Esophagus squamous epithelium (tissue), 5 donors: ENCODE measurements around the gene SEMA6D. TPM values are rescaled to one million over a fixed set of nuclear protein-coding genes. Genes with fewer than 3 reads are reported as not detected.

Experiments used
- DNase-seq: peaks from one replicate; lab custom pipeline; 2025; lab: John Stamatoyannopoulos, UW
- H3K27ac ChIP-seq, 4 donors: fragments of 200-600 bp; sonication (generic); one replicate each; pipeline ENCODE4 v1.5.1; 2016 to 2019; ENCODE audit warnings: mild to moderate bottlenecking in 1 of 4
- H3K27me3 ChIP-seq, 4 donors: fragments of 200-600 bp; sonication (generic); 1 replicate in 3 of 4; 2 replicates in 1 of 4; pipeline versions ENCODE4 v1.5.1 to v1.6.0; 2017 to 2021; ENCODE audit warnings: antibody characterized with exemption in 1 of 4
- H3K36me3 ChIP-seq, 3 donors: fragments of 200-600 bp; sonication (generic); one replicate each; pipeline ENCODE4 v1.5.1; 2016 to 2019
- H3K4me1 ChIP-seq, 3 donors: fragments of 200-600 bp; sonication (generic); one replicate each; pipeline ENCODE4 v1.5.1; 2017 to 2019
- H3K4me3 ChIP-seq, 4 donors: fragments of 200-600 bp; sonication (generic); 1 replicate in 3 of 4; 2 replicates in 1 of 4; pipeline ENCODE4 v1.5.1; 2016 to 2019; ENCODE audit warnings: mild to moderate bottlenecking in 2 of 4, moderate library complexity in 1 of 4
- H3K9me3 ChIP-seq, 3 donors: fragments of 200-600 bp; sonication (generic); one replicate each; pipeline ENCODE4 v1.5.1; 2016 to 2019
- POLR2A ChIP-seq, 4 donors: fragments of 450-650 bp; IDR thresholded peaks; one replicate each; pipeline ENCODE4 v1.6.1; 2017; ENCODE audit warnings: antibody characterized with exemption in 4 of 4, mild to moderate bottlenecking in 4 of 4, moderate library complexity in 3 of 4
- WGBS, 2 donors: methylation state at CpG; one replicate each; pipeline ENCODE4 v1.1.5; 2018; 5-methylcytosine and 5-hydroxymethylcytosine counted together
- intact Hi-C: fragments of 100-400 bp; cut with DNase I; formaldehyde crosslinking; loops from one replicate; pipeline ENCODE4 v1.15.0; 2022
- total RNA-seq, 4 donors: library from RNA; depleted of rRNA; stranded (reverse); fragments of >200 nt; gene quantifications; one replicate each; pipeline ENCODE4 v1.1.0, GENCODE V29; 2016
- TF ChIP-seq, protein P1 (sequence below), 6 experiments: fragments of 450-650 bp in 4 of 6; fragments of 200-600 bp in 2 of 6; sonication (generic) in 2 of 6; IDR thresholded peaks; one replicate each; pipeline ENCODE4 v1.5.1; 2016 to 2019; ENCODE audit warnings: antibody characterized with exemption in 6 of 6, mild to moderate bottlenecking in 4 of 6, moderate library complexity in 4 of 6
- donor health status: DM: yes; HTN: yes; CAD: no.

Gene SEMA6D
- total RNA-seq, 4 donors from 2014 or later: 0.40 to 4.0 (median 1.1) TPM

DNA sequence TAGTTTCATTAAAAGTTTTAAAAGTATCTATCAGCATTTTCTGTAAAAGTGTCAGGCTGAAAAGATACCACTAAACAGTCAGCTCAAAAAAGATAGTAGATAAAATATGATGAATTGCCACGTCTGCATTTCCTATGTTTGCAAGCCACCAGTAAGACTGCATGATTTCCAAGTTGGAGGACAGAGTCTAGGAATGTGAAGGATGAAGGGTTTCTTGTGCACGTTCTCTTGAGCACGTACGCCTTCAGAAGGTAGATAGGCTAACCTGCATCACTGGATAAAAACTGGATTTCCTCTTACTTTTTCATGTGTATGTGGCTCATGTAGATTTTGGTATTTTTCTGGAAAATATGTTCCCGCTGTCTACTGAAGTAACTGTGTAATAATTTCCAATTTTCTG lies 9.9 kb upstream of the SEMA6D start:
- no peak for DNase-seq
- no peaks in the 10 kb centered on the region for H3K4me1 ChIP-seq
- H3K27ac ChIP-seq: no peak overlapping the region
- no peaks in the 10 kb centered on the region for H3K27me3 ChIP-seq
- intact Hi-C loops: no loop called here
- 76 to 93% methylated on average over 5 of the region's 5 CpGs for WGBS, 2 donors
- H3K36me3 ChIP-seq: no peaks in the 10 kb centered on the region
- TF ChIP-seq POLR2A (IDR thresholded peaks at IDR 0.05): no peak
- TF ChIP-seq, protein P1, sequence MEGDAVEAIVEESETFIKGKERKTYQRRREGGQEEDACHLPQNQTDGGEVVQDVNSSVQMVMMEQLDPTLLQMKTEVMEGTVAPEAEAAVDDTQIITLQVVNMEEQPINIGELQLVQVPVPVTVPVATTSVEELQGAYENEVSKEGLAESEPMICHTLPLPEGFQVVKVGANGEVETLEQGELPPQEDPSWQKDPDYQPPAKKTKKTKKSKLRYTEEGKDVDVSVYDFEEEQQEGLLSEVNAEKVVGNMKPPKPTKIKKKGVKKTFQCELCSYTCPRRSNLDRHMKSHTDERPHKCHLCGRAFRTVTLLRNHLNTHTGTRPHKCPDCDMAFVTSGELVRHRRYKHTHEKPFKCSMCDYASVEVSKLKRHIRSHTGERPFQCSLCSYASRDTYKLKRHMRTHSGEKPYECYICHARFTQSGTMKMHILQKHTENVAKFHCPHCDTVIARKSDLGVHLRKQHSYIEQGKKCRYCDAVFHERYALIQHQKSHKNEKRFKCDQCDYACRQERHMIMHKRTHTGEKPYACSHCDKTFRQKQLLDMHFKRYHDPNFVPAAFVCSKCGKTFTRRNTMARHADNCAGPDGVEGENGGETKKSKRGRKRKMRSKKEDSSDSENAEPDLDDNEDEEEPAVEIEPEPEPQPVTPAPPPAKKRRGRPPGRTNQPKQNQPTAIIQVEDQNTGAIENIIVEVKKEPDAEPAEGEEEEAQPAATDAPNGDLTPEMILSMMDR (IDR thresholded peaks at IDR 0.05): no peak
- H3K9me3 ChIP-seq: no peaks in the 10 kb centered on the region
- H3K4me3 ChIP-seq: no peak overlapping the region

DNA sequence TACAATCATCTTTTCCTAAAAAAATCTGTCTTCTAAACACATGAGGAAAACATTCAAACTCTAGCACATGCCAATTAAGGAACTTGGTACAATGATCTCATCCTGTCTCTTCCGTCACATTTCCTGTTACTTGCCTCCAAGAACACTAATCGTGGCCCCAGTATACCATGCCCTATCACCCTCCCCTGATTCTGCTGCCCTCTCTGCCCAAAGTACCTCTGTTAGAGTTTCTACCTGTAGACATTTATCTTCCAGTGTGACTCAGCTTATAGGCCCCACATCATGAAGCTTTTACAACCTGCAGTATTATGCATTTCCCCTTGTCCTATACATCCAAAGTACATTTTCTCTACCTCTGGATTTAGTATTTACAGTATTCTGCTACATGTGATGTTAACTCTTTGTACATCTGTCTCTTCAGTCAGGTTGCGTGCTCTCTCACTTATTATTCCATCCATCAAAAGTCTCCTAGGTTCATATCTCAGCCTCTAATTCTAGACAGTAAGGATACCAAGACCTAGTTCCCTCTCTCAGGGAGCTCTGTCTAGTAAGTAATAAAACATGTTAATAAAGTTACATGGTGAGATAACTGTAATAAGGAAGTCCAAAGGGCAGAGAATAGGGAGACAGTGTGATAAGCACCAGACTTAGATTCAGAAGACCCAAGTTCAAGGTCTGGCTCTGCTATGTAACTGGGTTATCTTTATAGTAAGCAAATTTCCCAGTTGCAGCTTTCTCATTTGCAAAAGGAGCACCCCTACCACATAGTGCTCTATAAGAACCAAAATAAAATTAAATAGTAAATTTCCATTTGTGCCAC lies 8.9 kb upstream of the SEMA6D start:
- no peak overlapping the region for H3K27ac ChIP-seq
- no peak for TF ChIP-seq POLR2A (IDR thresholded peaks at IDR 0.05)
- TF ChIP-seq, protein P1 (IDR thresholded peaks at IDR 0.05): no peak
- H3K9me3 ChIP-seq: no peaks in the 10 kb centered on the region
- no peak overlapping the region for H3K4me3 ChIP-seq
- H3K36me3 ChIP-seq: no peaks in the 10 kb centered on the region
- WGBS, 2 donors: 67 to 80% methylated on average over 3 of the region's 3 CpGs
- no peak for DNase-seq
- H3K4me1 ChIP-seq: no peaks in the 10 kb centered on the region
- H3K27me3 ChIP-seq: no peaks in the 10 kb centered on the region
- intact Hi-C loops: no loop called here

DNA sequence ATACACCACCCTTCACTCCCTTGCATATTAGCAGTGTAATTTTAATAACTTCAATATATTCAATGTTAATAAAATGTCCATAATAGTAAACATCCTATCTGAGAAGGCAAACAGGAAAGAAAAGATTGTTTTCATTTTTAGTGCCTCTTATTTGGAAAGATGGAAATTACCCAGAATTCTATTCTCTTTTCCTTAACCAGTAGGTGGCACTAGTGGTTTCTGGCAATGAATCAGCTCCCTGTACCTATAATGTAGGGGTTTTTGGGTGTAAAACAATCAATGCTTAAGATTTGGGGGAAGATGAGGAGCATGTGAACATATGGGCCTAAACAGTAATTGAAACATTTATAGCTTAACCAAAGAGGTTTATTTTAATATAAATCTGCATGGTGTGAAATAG lies 5.7 kb upstream of the SEMA6D start:
- H3K9me3 ChIP-seq: no peaks in the 10 kb centered on the region
- H3K27ac ChIP-seq: no peak overlapping the region
- TF ChIP-seq, protein P1 (IDR thresholded peaks at IDR 0.05): peak in 5 of 6 experiments; percentile 12 to 55 (median 34)
- no peak for TF ChIP-seq POLR2A (IDR thresholded peaks at IDR 0.05)
- no peaks in the 10 kb centered on the region for H3K36me3 ChIP-seq
- DNase-seq: no peak
- peaks cover 0 to 7% (median 0%) of the 10 kb centered on the region in 3 donors for H3K4me1 ChIP-seq
- H3K4me3 ChIP-seq: no peak overlapping the region
- H3K27me3 ChIP-seq: peaks cover 0 to 18% (median 0%) of the 10 kb centered on the region in 4 donors
- intact Hi-C loops: loop anchor here (10.0 kb wide), 1 partner anchor 273 kb away; no protein-coding TSS in a partner anchor

DNA sequence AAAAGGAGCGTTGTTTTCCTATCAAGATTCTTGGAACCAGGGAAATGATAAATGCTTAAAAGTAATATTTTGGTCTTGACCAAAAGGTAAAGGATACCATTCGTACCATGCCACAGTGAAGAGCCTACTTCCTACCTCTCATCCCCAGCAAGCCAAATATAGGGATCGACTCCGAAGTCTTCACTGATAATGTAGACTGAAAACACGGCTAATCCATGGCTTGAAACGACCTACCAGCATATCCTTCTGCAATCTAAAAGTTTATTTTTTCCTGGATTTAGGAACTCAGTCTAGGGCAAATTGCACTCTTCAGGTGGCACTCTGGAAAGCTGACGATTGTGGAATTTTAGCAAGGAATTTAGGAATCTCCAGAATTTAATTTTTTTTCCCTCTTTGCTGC lies 1.9 kb upstream of the SEMA6D start:
- Histone ChIP-seq H3K27me3 (peaks cover 0 to 55% (median 0%) of the 10 kb centered on the region in 4 donors), H3K4me1 (peaks cover 5 to 45% (median 7%) of the 10 kb centered on the region in 3 donors), H3K9me3 (no peaks in the 10 kb centered on the region), H3K36me3 (no peaks in the 10 kb centered on the region), H3K4me3 (no peak overlapping the region), H3K27ac (peak overlapping the region in 1 of 4 donors; percentile 85)
- WGBS, 2 donors: 80 to 81% methylated on average over 7 of the region's 7 CpGs
- no peak for DNase-seq
- intact Hi-C loops: loop anchor here (10.0 kb wide), 1 partner anchor 269 kb away; no protein-coding TSS in a partner anchor
- TF ChIP-seq POLR2A (IDR thresholded peaks at IDR 0.05): no peak
- TF ChIP-seq, protein P1 (IDR thresholded peaks at IDR 0.05): no peak

DNA sequence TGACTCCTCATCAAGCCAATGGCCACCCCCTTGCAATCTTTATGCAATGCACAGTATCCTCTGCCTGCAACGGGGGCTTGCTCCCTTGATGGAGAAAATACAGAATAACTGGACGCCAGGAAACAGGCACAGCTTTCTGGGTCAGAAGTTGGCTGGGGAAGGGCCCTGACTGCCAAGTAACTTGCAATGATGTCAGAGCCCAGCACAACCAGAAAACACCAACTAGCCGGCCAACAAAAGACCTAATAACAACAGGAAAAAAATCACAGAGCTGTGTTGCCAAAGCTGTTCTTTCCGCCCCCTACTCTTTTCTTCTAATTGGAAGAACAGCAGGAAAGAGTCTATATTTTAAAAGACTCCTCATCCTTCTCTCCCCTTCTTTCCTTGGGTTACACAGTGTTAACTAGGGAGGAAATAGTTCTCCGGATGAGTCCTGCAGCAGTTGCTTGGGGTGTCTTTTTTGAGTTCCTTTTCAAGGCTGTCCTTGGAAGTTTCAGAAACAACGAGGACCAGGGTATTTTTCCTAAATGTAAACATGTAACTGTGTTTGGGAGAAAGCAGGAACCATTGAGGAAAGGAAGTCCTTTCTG lies 1.4 kb upstream of the SEMA6D start:
- Histone ChIP-seq H3K36me3 (no peaks in the 10 kb centered on the region), H3K4me1 (peaks cover 5 to 50% (median 7%) of the 10 kb centered on the region in 3 donors), H3K27me3 (peaks cover 0 to 61% (median 0%) of the 10 kb centered on the region in 4 donors), H3K9me3 (no peaks in the 10 kb centered on the region), H3K27ac (peak overlapping the region in 2 of 4 donors; percentile 78 to 85), H3K4me3 (peak overlapping the region in 1 of 4 donors; percentile 82)
- no peak for DNase-seq
- TF ChIP-seq, protein P1 (IDR thresholded peaks at IDR 0.05): no peak
- no peak for TF ChIP-seq POLR2A (IDR thresholded peaks at IDR 0.05)
- WGBS, 2 donors: 25 to 45% methylated on average over 6 of the region's 6 CpGs
- intact Hi-C loops: loop anchor here (10.0 kb wide), 1 partner anchor 269 kb away; no protein-coding TSS in a partner anchor
